Embryonic facial prominence (tissue), 1 donor: Measurements from ENCODE around the gene KCNQ2.

Source experiments
- DNase-seq: peaks from one replicate; pipeline ENCODE4 v3.0.0-alpha.2; 2016; ENCODE audit errors: extremely low spot score

Gene KCNQ2

GRCh38 chr20:63403403-63404105, 68.9 kb downstream of the KCNQ2 start:
- no peak for DNase-seq

- DNase-seq, result no peak
These were observed 69.6 kb downstream of the KCNQ2 start for GRCh38 chr20:63402860-63403220.

- no peak for DNase-seq
These were observed 70.1 kb downstream of the KCNQ2 start for GRCh38 chr20:63402181-63402859.

GRCh38 chr20:63401384-63402110, 70.9 kb downstream of the KCNQ2 start:
- DNase-seq, result no peak

GRCh38 chr20:63400486-63401210, 71.8 kb downstream of the KCNQ2 start:
- no peak for DNase-seq

GRCh38 chr20:63399596-63400375, 72.7 kb downstream of the KCNQ2 start:
- DNase-seq, result no peak

GRCh38 chr20:63398744-63399514, 73.5 kb downstream of the KCNQ2 start:
- no peak for DNase-seq

- DNase-seq, result no peak
These were observed 74.5 kb downstream of the KCNQ2 start for GRCh38 chr20:63397946-63398450.

- DNase-seq, result no peak
These were observed 75.2 kb downstream of the KCNQ2 start for GRCh38 chr20:63397155-63397843.

- no peak for DNase-seq
These were observed 76.2 kb downstream of the KCNQ2 start for GRCh38 chr20:63396300-63396699.

GRCh38 chr20:63395723-63396122, 76.7 kb downstream of the KCNQ2 start:
- no peak for DNase-seq

GRCh38 chr20:63394920-63395455, 77.5 kb downstream of the KCNQ2 start:
- no peak for DNase-seq

GRCh38 chr20:63394069-63394919, 78.2 kb downstream of the KCNQ2 start:
- no peak for DNase-seq

- DNase-seq, result no peak
These were observed 78.9 kb downstream of the KCNQ2 start for GRCh38 chr20:63393566-63393965.

- no peak for DNase-seq
These were observed 79.7 kb downstream of the KCNQ2 start for GRCh38 chr20:63392465-63393365.

GRCh38 chr20:63387917-63388316, 84.5 kb downstream of the KCNQ2 start:
- no peak for DNase-seq

- no peak for DNase-seq
These were observed 85.1 kb downstream of the KCNQ2 start for GRCh38 chr20:63387393-63387792.

- no peak for DNase-seq
These were observed 86.0 kb downstream of the KCNQ2 start for GRCh38 chr20:63386491-63386890.
